DLD1 (cell line): ENCODE data around the gene NINJ1.

Experiments used
- in situ Hi-C: cut with HindIII; loops from 2 replicates; pipeline ENCODE4 v1.10.0; 2017; ENCODE audit warnings: low sequenced_read_pairs

NINJ1 gene

GRCh38 chr9:93134015-93134739, at the start of gene NINJ1:
Gene NINJ1 (minus strand): TSS chr9:93134251. CDS start chr9:93134217, 34 bp downstream.
- in situ Hi-C loops = no loop called here

GRCh38 chr9:93183131-93183662, 49.1 kb upstream of the NINJ1 start:
- in situ Hi-C loops = no loop called here

GRCh38 chr9:93182572-93182971, 48.5 kb upstream of the NINJ1 start:
- in situ Hi-C loops = no loop called here

GRCh38 chr9:93181672-93182435, 47.8 kb upstream of the NINJ1 start:
- in situ Hi-C loops = no loop called here

- in situ Hi-C loops = no loop called here
These were observed 46.9 kb upstream of the NINJ1 start for GRCh38 chr9:93180938-93181337.

GRCh38 chr9:93178851-93179786, 45.1 kb upstream of the NINJ1 start:
- in situ Hi-C loops = no loop called here

- in situ Hi-C loops = no loop called here
These were observed 43.6 kb upstream of the NINJ1 start for GRCh38 chr9:93177676-93178075.

- in situ Hi-C loops = no loop called here
These were observed 40.9 kb upstream of the NINJ1 start for GRCh38 chr9:93174976-93175375.

- in situ Hi-C loops = no loop called here
These were observed 39.5 kb upstream of the NINJ1 start for GRCh38 chr9:93173365-93174051.

- in situ Hi-C loops = no loop called here
These were observed 38.8 kb upstream of the NINJ1 start for GRCh38 chr9:93172666-93173364.

- in situ Hi-C loops = no loop called here
These were observed 37.4 kb upstream of the NINJ1 start for GRCh38 chr9:93171261-93171990.

- in situ Hi-C loops = no loop called here
These were observed 36.5 kb upstream of the NINJ1 start for GRCh38 chr9:93170571-93170970.

- in situ Hi-C loops = no loop called here
These were observed 35.4 kb upstream of the NINJ1 start for GRCh38 chr9:93169444-93169843.

- in situ Hi-C loops = no loop called here
These were observed 34.5 kb upstream of the NINJ1 start for GRCh38 chr9:93168581-93168980.

- in situ Hi-C loops = no loop called here
These were observed 33.8 kb upstream of the NINJ1 start for GRCh38 chr9:93167838-93168237.

GRCh38 chr9:93167185-93167584, 33.1 kb upstream of the NINJ1 start:
- in situ Hi-C loops = no loop called here

GRCh38 chr9:93166699-93167098, 32.6 kb upstream of the NINJ1 start:
- in situ Hi-C loops = no loop called here

- in situ Hi-C loops = no loop called here
These were observed 30.0 kb upstream of the NINJ1 start for GRCh38 chr9:93164085-93164484.
